Measurements from ENCODE around the gene ID4. TPM values are rescaled to one million over a fixed set of nuclear protein-coding genes. Genes with fewer than 3 reads are reported as not detected.

The ID4 gene
- total and polyA plus RNA-seq, 2 of the 8 experiments (the other 6 are each of a cell fraction or from before 2014, with no cell fraction given): 2.0 to 8.3 TPM

GRCh38 chr6:19839237-19839546 is 2.0 kb downstream of the ID4 start (continued):
- TF ChIP-seq POU5F1 (IDR thresholded peaks at IDR 0.05; ENCODE audit: low read depth, low read length) (no peak), CHD1 (IDR thresholded peaks at IDR 0.05; ENCODE audit: low read depth, low read length) (no peak), FOSL1 (IDR thresholded peaks at IDR 0.05; ENCODE audit: insufficient read depth, low read depth, low read length) (no peak)

Data from H1 (cell line).